Natural killer cell (primary cell): Measurements from ENCODE around the gene NCF4. TPM values are rescaled to one million over a fixed set of nuclear protein-coding genes. Genes with fewer than 3 reads are reported as not detected.

ENCODE experiments used
- ATAC-seq, 3 donors: fragments of 150-1000 bp in 2 of 3; fragments of 200-7000 bp in 1 of 3; cut with Tn5 transposase; 1 replicate in 1 of 3; 2 replicates in 2 of 3; pipeline ENCODE4 v1.10.0; 2021; ENCODE audit warnings: mild to moderate bottlenecking in 2 of 3, moderate library complexity in 2 of 3
- DNase-seq, 2 donors: peaks; one replicate each; pipeline versions ENCODE4 v3.0.0 to v3.0.0-alpha.2; 2013 to 2021; ENCODE audit warnings: mixed read lengths in 1 of 2
- H3K27ac ChIP-seq: one replicate; pipeline ENCODE4 v1.5.1; 2013; ENCODE audit warnings: mild to moderate bottlenecking, low read length
- H3K27me3 ChIP-seq: one replicate; pipeline ENCODE4 v1.6.1; 2013; ENCODE audit warnings: low read length; ENCODE audit not compliant: control insufficient read depth, insufficient read depth
- H3K36me3 ChIP-seq: one replicate; pipeline ENCODE4 v1.6.1; 2013; ENCODE audit warnings: low read length; ENCODE audit not compliant: control insufficient read depth, insufficient read depth
- H3K4me1 ChIP-seq: one replicate; pipeline ENCODE4 v1.6.1; 2013; ENCODE audit warnings: low read length; ENCODE audit not compliant: control insufficient read depth, insufficient read depth
- H3K4me3 ChIP-seq: one replicate; pipeline ENCODE4 v1.5.1; 2013; ENCODE audit warnings: low read length
- H3K9me3 ChIP-seq: one replicate; pipeline ENCODE4 v1.6.1; 2013; ENCODE audit warnings: low read length; ENCODE audit not compliant: control insufficient read depth, insufficient read depth
- H3K27ac Mint-ChIP-seq, 2 donors: one replicate each; pipeline ENCODE4 v1.8.0; 2022; ENCODE audit warnings: mild to moderate bottlenecking in 2 of 2, mixed read lengths in 2 of 2, moderate library complexity in 1 of 2
- H3K27me3 Mint-ChIP-seq, 2 donors: one replicate each; pipeline ENCODE4 v1.8.0; 2022; ENCODE audit warnings: low read depth in 2 of 2, mixed read lengths in 2 of 2
- H3K36me3 Mint-ChIP-seq: one replicate; pipeline ENCODE4 v1.8.0; 2022; ENCODE audit warnings: mixed read lengths
- H3K4me1 Mint-ChIP-seq, 2 donors: one replicate each; pipeline ENCODE4 v1.8.0; 2022; ENCODE audit warnings: mixed read lengths in 2 of 2
- H3K4me3 Mint-ChIP-seq: one replicate; pipeline ENCODE4 v1.8.0; 2022; ENCODE audit warnings: mild to moderate bottlenecking, moderate library complexity, mixed read lengths
- H3K9me3 Mint-ChIP-seq, 2 donors: one replicate each; pipeline ENCODE4 v1.8.0; 2022; ENCODE audit warnings: mixed read lengths in 2 of 2
- CTCF ChIP-seq: fragments of 200-600 bp; IDR thresholded peaks from one replicate; pipeline ENCODE4 v1.8.0; 2022; ENCODE audit warnings: antibody characterized with exemption
- WGBS: methylation state at CpG from one replicate; pipeline ENCODE4 v1.1.7; 2013; ENCODE audit warnings: missing lambda C conversion rate; ENCODE audit not compliant: insufficient coverage; 5-methylcytosine and 5-hydroxymethylcytosine counted together
- intact Hi-C: fragments of 100-400 bp; cut with micrococcal nuclease; formaldehyde crosslinking; loops from one replicate; pipeline ENCODE4 v1.14.2; 2022
- total RNA-seq, 4 donors: library from RNA; stranded (reverse); fragments of 120-200 nt in 1 of 4; gene quantifications; one replicate each; pipeline versions ENCODE4 v1.2.3 to v1.2.4, GENCODE V29; 2013 to 2022

The NCF4 gene
- total RNA-seq, 3 donors from 2014 or later (not counting 1 experiment from before 2014, with no cell fraction given): 2.6 to 33.2 (median 3.1) TPM

GRCh38 chr22:36839356-36840073, 21.3 kb upstream of the NCF4 start:
- no peaks in the 10 kb centered on the region for H3K36me3 ChIP-seq
- no peaks in the 10 kb centered on the region for H3K9me3 Mint-ChIP-seq
- no peak overlapping the region for H3K27ac ChIP-seq
- H3K4me1 ChIP-seq: no peaks in the 10 kb centered on the region
- no peak overlapping the region for H3K4me3 Mint-ChIP-seq
- TF ChIP-seq CTCF: no peak
- H3K36me3 Mint-ChIP-seq: no peaks in the 10 kb centered on the region
- peaks cover 30 to 49% of the 10 kb centered on the region in 2 donors for H3K27me3 Mint-ChIP-seq
- DNase-seq (no peak), ATAC-seq (no peak)
- intact Hi-C loops: no loop called here
- peaks cover 2% of the 10 kb centered on the region for H3K27me3 ChIP-seq
- no peaks in the 10 kb centered on the region for H3K4me1 Mint-ChIP-seq
- no peak overlapping the region for H3K27ac Mint-ChIP-seq
- no peaks in the 10 kb centered on the region for H3K9me3 ChIP-seq
- 71% methylated on average over 10 of the region's 10 CpGs for WGBS
- no peak overlapping the region for H3K4me3 ChIP-seq

DNA sequence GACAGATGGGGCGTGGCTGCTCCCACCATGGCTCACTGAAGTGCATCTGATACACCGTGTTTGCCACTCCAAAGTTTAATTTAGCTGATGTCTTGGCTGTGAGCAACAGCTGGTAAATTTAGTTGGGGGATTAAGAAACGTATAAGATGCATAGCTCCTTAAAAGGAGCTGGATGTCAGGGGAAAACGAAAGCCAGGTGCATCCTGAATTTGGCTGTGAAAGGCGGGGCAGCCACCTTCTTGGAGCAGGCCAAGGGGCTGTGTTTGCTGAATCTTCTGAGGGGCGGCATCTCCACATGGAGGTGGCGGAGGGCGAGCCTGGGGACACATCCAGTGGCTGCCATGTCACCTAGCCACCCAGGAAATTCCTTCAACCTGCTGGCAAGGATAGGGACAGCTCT, 20.7 kb upstream of the NCF4 start:
- Histone ChIP-seq H3K4me1 (no peaks in the 10 kb centered on the region), H3K36me3 (no peaks in the 10 kb centered on the region), H3K9me3 (no peaks in the 10 kb centered on the region), H3K27me3 (peaks cover 2% of the 10 kb centered on the region), H3K4me3 (no peak overlapping the region), H3K27ac (no peak overlapping the region)
- intact Hi-C loops: no loop called here
- H3K4me1 Mint-ChIP-seq: no peaks in the 10 kb centered on the region
- H3K27me3 Mint-ChIP-seq: peaks cover 30 to 55% of the 10 kb centered on the region in 2 donors
- no peak for ATAC-seq
- H3K36me3 Mint-ChIP-seq: no peaks in the 10 kb centered on the region
- no peak for DNase-seq
- H3K9me3 Mint-ChIP-seq: no peaks in the 10 kb centered on the region
- no peak overlapping the region for H3K4me3 Mint-ChIP-seq
- H3K27ac Mint-ChIP-seq: no peak overlapping the region
- TF ChIP-seq CTCF: no peak
- WGBS: 38% methylated on average over 8 of the region's 8 CpGs

DNA sequence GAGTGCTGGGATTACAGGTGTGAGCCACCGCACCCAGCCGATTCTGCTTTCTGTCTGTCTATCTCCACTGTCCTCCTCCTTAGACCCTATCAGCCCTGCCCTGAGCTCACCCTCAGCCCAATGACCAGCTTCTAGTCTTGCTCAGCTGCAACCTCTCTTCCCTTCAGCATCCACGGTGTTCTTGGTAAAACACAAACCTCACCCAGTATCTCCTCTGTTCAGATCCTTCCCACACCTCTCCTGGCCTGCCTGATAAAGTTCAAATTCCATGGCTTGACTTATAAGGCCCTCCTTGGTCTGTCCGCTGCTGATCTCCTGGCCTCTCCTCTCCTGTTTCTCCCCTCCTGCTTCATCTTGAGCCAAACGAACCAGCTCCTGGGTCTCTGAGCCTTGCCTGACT, 14.5 kb upstream of the NCF4 start:
- no peaks in the 10 kb centered on the region for H3K36me3 ChIP-seq
- Mint-ChIP-seq H3K27me3 (peaks cover 43 to 48% of the 10 kb centered on the region in 2 donors), H3K4me1 (no peaks in the 10 kb centered on the region), H3K36me3 (no peaks in the 10 kb centered on the region), H3K27ac (no peak overlapping the region), H3K4me3 (no peak overlapping the region), H3K9me3 (no peaks in the 10 kb centered on the region)
- no peaks in the 10 kb centered on the region for H3K4me1 ChIP-seq
- no peaks in the 10 kb centered on the region for H3K9me3 ChIP-seq
- ATAC-seq (no peak), DNase-seq (no peak)
- no peak overlapping the region for H3K4me3 ChIP-seq
- H3K27me3 ChIP-seq: peaks cover 2% of the 10 kb centered on the region
- intact Hi-C loops: no loop called here
- no peak overlapping the region for H3K27ac ChIP-seq
- no peak for TF ChIP-seq CTCF
- WGBS: 83% methylated on average over 5 of the region's 5 CpGs

- H3K27ac Mint-ChIP-seq: no peak overlapping the region
- H3K27me3 Mint-ChIP-seq: peaks cover 38 to 41% of the 10 kb centered on the region in 2 donors
- H3K27ac ChIP-seq: no peak overlapping the region
- no peaks in the 10 kb centered on the region for H3K36me3 ChIP-seq
- no peaks in the 10 kb centered on the region for H3K9me3 ChIP-seq
- ATAC-seq: no peak
- DNase-seq: no peak
- no peaks in the 10 kb centered on the region for H3K4me1 ChIP-seq
- H3K9me3 Mint-ChIP-seq: no peaks in the 10 kb centered on the region
- no peak overlapping the region for H3K4me3 ChIP-seq
- H3K27me3 ChIP-seq: peaks cover 2% of the 10 kb centered on the region
- no peak for TF ChIP-seq CTCF
- H3K36me3 Mint-ChIP-seq: no peaks in the 10 kb centered on the region
- H3K4me3 Mint-ChIP-seq: no peak overlapping the region
- 71% methylated on average over 6 of the region's 6 CpGs for WGBS
- H3K4me1 Mint-ChIP-seq: no peaks in the 10 kb centered on the region
- intact Hi-C loops: no loop called here
Measured at GRCh38 chr22:36846949-36847348, 13.9 kb upstream of the NCF4 start.
